Measurements from ENCODE around the gene EGF. TPM values are rescaled to one million over a fixed set of nuclear protein-coding genes. Genes with fewer than 3 reads are reported as not detected.

Gene EGF
- total RNA-seq (2022; extraction: Qiagen RNA extraction; ENCODE audit: low read depth) = 0.09 to 1.3 TPM (median 0.24 TPM) in 5 replicates

DNA sequence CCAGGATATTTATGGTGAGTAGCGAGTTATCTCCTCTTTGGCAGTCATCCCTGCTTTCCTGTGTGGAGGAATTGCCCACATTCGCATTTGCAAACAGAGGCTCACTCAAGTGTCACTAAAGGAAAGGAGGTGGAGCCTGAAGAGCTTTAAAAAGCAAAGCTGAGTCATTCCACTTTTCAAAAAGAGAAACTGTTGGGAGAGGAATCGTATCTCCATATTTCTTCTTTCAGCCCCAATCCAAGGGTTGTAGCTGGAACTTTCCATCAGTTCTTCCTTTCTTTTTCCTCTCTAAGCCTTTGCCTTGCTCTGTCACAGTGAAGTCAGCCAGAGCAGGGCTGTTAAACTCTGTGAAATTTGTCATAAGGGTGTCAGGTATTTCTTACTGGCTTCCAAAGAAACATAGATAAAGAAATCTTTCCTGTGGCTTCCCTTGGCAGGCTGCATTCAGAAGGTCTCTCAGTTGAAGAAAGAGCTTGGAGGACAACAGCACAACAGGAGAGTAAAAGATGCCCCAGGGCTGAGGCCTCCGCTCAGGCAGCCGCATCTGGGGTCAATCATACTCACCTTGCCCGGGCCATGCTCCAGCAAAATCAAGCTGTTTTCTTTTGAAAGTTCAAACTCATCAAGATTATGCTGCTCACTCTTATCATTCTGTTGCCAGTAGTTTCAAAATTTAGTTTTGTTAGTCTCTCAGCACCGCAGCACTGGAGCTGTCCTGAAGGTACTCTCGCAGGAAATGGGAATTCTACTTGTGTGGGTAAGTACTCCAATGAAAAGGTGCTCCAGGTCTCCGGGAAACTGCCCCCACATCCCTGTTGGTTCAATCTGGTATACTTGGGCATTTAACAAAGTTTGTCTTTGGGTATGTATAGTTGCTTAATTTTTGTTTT lies at the start of gene EGF:
Gene EGF (plus strand): TSS at position 178 of the 890 bp plus-strand sequence. CDS start 453 bp downstream, at position 631.

Other genes with a start within 250 kb of the EGF start
- 14.7 to 18.0 TPM (median 15.3 TPM) in 5 replicates for gene CASP6, start 209.4 kb upstream of the EGF start, total RNA-seq (2022; extraction: Qiagen RNA extraction; ENCODE audit: low read depth)
- 11.4 to 17.9 TPM (median 12.2 TPM) in 5 replicates for gene PLA2G12A, start 182.8 kb upstream of the EGF start, total RNA-seq (2022; extraction: Qiagen RNA extraction; ENCODE audit: low read depth)
- 0.48 to 0.85 TPM (median 0.75 TPM) in 5 replicates for gene CFI, start 110.9 kb upstream of the EGF start, total RNA-seq (2022; extraction: Qiagen RNA extraction; ENCODE audit: low read depth)
- gene GAR1, start 97.1 kb upstream of the EGF start, total RNA-seq (2022; extraction: Qiagen RNA extraction; ENCODE audit: low read depth) = 36.7 to 55.6 TPM (median 43.0 TPM) in 5 replicates
- 0.13 to 0.18 TPM (median 0.15 TPM) in 3 of 5 replicates, not detected in the others for gene RRH, start 84.9 kb upstream of the EGF start, total RNA-seq (2022; extraction: Qiagen RNA extraction; ENCODE audit: low read depth)
- gene LRIT3, start 64.8 kb upstream of the EGF start, total RNA-seq (2022; extraction: Qiagen RNA extraction; ENCODE audit: low read depth) = 0.06 to 0.13 TPM in 2 of 5 replicates, not detected in the others

All from A549 treated with ZK216348 at 1 μM for 4 hours (cell line).